Keratinocyte (primary cell): ENCODE measurements around the gene AJAP1. TPM values are rescaled to one million over a fixed set of nuclear protein-coding genes. Genes with fewer than 3 reads are reported as not detected.

Experiments used
- DNase-seq: peaks from one replicate; pipeline ENCODE4 v3.0.0-alpha.2; 2011; ENCODE audit warnings: low read depth, missing footprints, low spot score
- FAIRE-seq: peaks from 2 replicates; lab custom pipeline; 2011; peaks lifted over from hg19 to GRCh38; lab: Jason Lieb, UNC
- H2AFZ ChIP-seq: 2 replicates; pipeline ENCODE4 v1.6.0; 2012; ENCODE audit warnings: low read length, control low read depth, inconsistent platforms; ENCODE audit not compliant: control insufficient read depth
- H3K27ac ChIP-seq: 2 replicates; pipeline ENCODE4 v1.5.1; 2011; ENCODE audit warnings: low read length; ENCODE audit not compliant: control insufficient read depth, insufficient read depth
- H3K27me3 ChIP-seq: 3 replicates; pipeline ENCODE4 v1.6.0; 2011; ENCODE audit warnings: low read length; ENCODE audit not compliant: control insufficient read depth, insufficient read depth; ENCODE audit errors: extremely low read depth
- H3K36me3 ChIP-seq, 2 experiments: 2 replicates in 1 of 2; 3 replicates in 1 of 2; pipeline ENCODE4 v1.5.1; 2011; ENCODE audit warnings: low read length in 2 of 2, mild to moderate bottlenecking in 1 of 2; ENCODE audit not compliant: control insufficient read depth in 2 of 2, insufficient read depth in 2 of 2; ENCODE audit errors: extremely low read depth in 1 of 2
- H3K4me1 ChIP-seq: 3 replicates; pipeline ENCODE4 v1.5.1; 2011; ENCODE audit warnings: low read length; ENCODE audit not compliant: control insufficient read depth, insufficient read depth; ENCODE audit errors: extremely low read depth
- H3K4me2 ChIP-seq: 3 replicates; pipeline ENCODE4 v1.6.0; 2011; ENCODE audit warnings: low read depth, low read length; ENCODE audit not compliant: control insufficient read depth, insufficient read depth; ENCODE audit errors: extremely low read depth
- H3K4me3 ChIP-seq, 3 experiments: fragments of 200-600 bp in 1 of 3; sonication (generic) in 1 of 3; 2 replicates in 2 of 3; 3 replicates in 1 of 3; pipeline ENCODE4 v1.5.1; 2011 to 2016; ENCODE audit warnings: low read length in 3 of 3, mild to moderate bottlenecking in 3 of 3, control low read depth in 2 of 3, inconsistent platforms in 1 of 3, low read depth in 1 of 3, mixed read lengths in 1 of 3, mixed run types in 1 of 3, moderate library complexity in 1 of 3; ENCODE audit not compliant: control insufficient read depth in 2 of 3, insufficient read depth in 2 of 3; ENCODE audit errors: extremely low read depth in 1 of 3
- H3K79me2 ChIP-seq: 2 replicates; pipeline ENCODE4 v1.6.0; 2012; ENCODE audit warnings: low read length; ENCODE audit not compliant: control insufficient read depth, insufficient read depth
- H3K9ac ChIP-seq: 3 replicates; pipeline ENCODE4 v1.6.0; 2011; ENCODE audit warnings: low read length; ENCODE audit not compliant: control insufficient read depth, insufficient read depth; ENCODE audit errors: extremely low read depth
- H3K9me1 ChIP-seq: 3 replicates; pipeline ENCODE4 v1.6.0; 2011; ENCODE audit warnings: low read length; ENCODE audit not compliant: control insufficient read depth, insufficient read depth; ENCODE audit errors: extremely low read depth
- H3K9me3 ChIP-seq: 2 replicates; pipeline ENCODE4 v1.5.1; 2012; ENCODE audit warnings: low read depth, low read length; ENCODE audit not compliant: control insufficient read depth
- H4K20me1 ChIP-seq: 3 replicates; pipeline ENCODE4 v1.6.0; 2011; ENCODE audit warnings: low read length; ENCODE audit not compliant: control insufficient read depth, insufficient read depth; ENCODE audit errors: extremely low read depth
- CTCF ChIP-seq, 3 experiments: IDR thresholded peaks in 1 of 3; conservative IDR thresholded peaks in 1 of 3; optimal IDR thresholded peaks in 1 of 3; 2 replicates in 2 of 3; 3 replicates in 1 of 3; pipeline versions ENCODE3 to v1.5.1; 2011; ENCODE audit warnings: low read length in 3 of 3, mild to moderate bottlenecking in 3 of 3, moderate library complexity in 2 of 3, control low read depth in 1 of 3, inconsistent platforms in 1 of 3; ENCODE audit not compliant: insufficient read depth in 2 of 3; ENCODE audit errors: extremely low read depth in 1 of 3
- EZH2 ChIP-seq: IDR thresholded peaks from one replicate; pipeline ENCODE4 v1.6.1; 2012; ENCODE audit warnings: inconsistent platforms, mild to moderate bottlenecking, low read length, moderate library complexity
- dilution Hi-C: fragments of 300-500 bp; cut with MboI; formaldehyde crosslinking; loops from one replicate; pipeline ENCODE4 v1.7.0; 2020; ENCODE audit warnings: low sequenced_read_pairs; ENCODE audit not compliant: extremely low pct_ligation_motif_present
- polyA plus RNA-seq, 5 experiments: library from polyadenylated mRNA; depleted of rRNA in 3 of 5; stranded (reverse) in 3 of 5; stranded (forward) in 1 of 5; unstranded in 1 of 5; fragments of >200 nt; gene quantifications; 1 replicate in 1 of 5; 2 replicates in 3 of 5; 3 replicates in 1 of 5; pipeline versions ENCODE4 v1.2.1 to v1.2.3, GENCODE V29; 2011 to 2012; ENCODE audit warnings: missing spikeins in 2 of 5, low read depth in 1 of 5, low replicate concordance in 1 of 5

Gene AJAP1
- polyA plus RNA-seq, 1 donor (not counting 4 experiments of a cell fraction or from before 2014, with no cell fraction given) = 2.2 TPM

GRCh38 chr1:4830707-4831106, 176.3 kb downstream of the AJAP1 start:
- H3K4me1 ChIP-seq = peaks cover 2% of the 10 kb centered on the region
- no peak overlapping the region for H3K4me2 ChIP-seq
- H3K9ac ChIP-seq = no peak overlapping the region
- no peak for FAIRE-seq
- H3K27ac ChIP-seq = no peak overlapping the region
- no peak overlapping the region for H2AFZ ChIP-seq
- TF ChIP-seq EZH2 = no peak
- no peak for TF ChIP-seq CTCF (optimal IDR thresholded peaks at IDR 0.05 in 1 of 3, IDR thresholded peaks at IDR 0.05 in 1 of 3, conservative IDR thresholded peaks at IDR 0.05 in 1 of 3; ENCODE audit: extremely low read depth in 1 of 3, insufficient read depth in 2 of 3, low read length in 3 of 3)
- H3K9me3 ChIP-seq = no peaks in the 10 kb centered on the region
- dilution Hi-C loops = no loop called here
- no peaks in the 10 kb centered on the region for H3K79me2 ChIP-seq
- H3K9me1 ChIP-seq = no peaks in the 10 kb centered on the region
- no peak for DNase-seq
- no peaks in the 10 kb centered on the region for H3K36me3 ChIP-seq
- no peak overlapping the region for H3K4me3 ChIP-seq
- no peaks in the 10 kb centered on the region for H3K27me3 ChIP-seq
- no peaks in the 10 kb centered on the region for H4K20me1 ChIP-seq

DNA sequence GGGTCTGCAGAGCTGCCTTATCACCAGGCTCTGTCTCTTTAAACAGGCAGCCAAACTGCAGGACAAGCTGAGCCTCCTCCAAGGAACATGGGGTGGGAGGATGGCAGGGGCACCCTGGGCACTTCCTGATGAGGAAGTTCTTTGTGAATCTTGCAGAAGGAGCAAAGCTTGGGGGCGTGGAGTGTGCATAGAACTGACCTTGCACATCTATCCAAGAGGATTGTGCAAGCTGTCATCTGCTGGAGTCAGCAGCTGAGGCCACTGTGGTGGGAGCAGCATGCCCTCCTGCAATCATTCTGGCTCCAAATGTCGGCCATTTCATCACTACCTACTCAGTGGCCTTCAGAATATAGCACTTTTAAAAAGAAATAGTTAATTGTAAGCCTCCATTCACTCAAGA, 182.2 kb downstream of the AJAP1 start:
- no peaks in the 10 kb centered on the region for H3K9me1 ChIP-seq
- TF ChIP-seq EZH2 = no peak
- TF ChIP-seq CTCF (optimal IDR thresholded peaks at IDR 0.05 in 1 of 3, IDR thresholded peaks at IDR 0.05 in 1 of 3, conservative IDR thresholded peaks at IDR 0.05 in 1 of 3; ENCODE audit: extremely low read depth in 1 of 3, insufficient read depth in 2 of 3, low read length in 3 of 3) = no peak
- no peak for DNase-seq
- H2AFZ ChIP-seq = peak overlapping the region; percentile 40
- dilution Hi-C loops = no loop called here
- no peak overlapping the region for H3K4me3 ChIP-seq
- H3K4me1 ChIP-seq = peaks cover 25% of the 10 kb centered on the region
- H3K27me3 ChIP-seq = no peaks in the 10 kb centered on the region
- FAIRE-seq = no peak
- H3K9ac ChIP-seq = no peak overlapping the region
- H4K20me1 ChIP-seq = no peaks in the 10 kb centered on the region
- no peaks in the 10 kb centered on the region for H3K79me2 ChIP-seq
- H3K9me3 ChIP-seq = no peaks in the 10 kb centered on the region
- H3K36me3 ChIP-seq = no peaks in the 10 kb centered on the region
- no peak overlapping the region for H3K27ac ChIP-seq
- no peak overlapping the region for H3K4me2 ChIP-seq
